OCI-LY1 (cell line): Measurements from ENCODE around the gene BTRC.
"Not testable (repeated sequence)": the region's sequence is repeated elsewhere in the genome, so short reads cannot be mapped to it uniquely, and the experiment has no call there.

Experiments
- H2AFZ ChIP-seq: fragments of 200-600 bp; sonication (generic), shearing (Covaris generic); 2 replicates; pipeline ENCODE4 v1.6.0; 2014; ENCODE audit warnings: antibody characterized with exemption, mild to moderate bottlenecking, low read length
- H3F3A ChIP-seq: fragments of 200-600 bp; sonication (generic), shearing (Covaris generic); 2 replicates; pipeline ENCODE4 v1.6.0; 2014; ENCODE audit warnings: mild to moderate bottlenecking, antibody characterized with exemption, low read length, moderate library complexity; ENCODE audit not compliant: insufficient read depth
- H3K27ac ChIP-seq: fragments of 200-600 bp; sonication (generic); 2 replicates; pipeline ENCODE4 v1.5.1; 2014; ENCODE audit warnings: low read length, mixed run types, mild to moderate bottlenecking, low read depth; ENCODE audit not compliant: poor library complexity, severe bottlenecking
- H3K27me3 ChIP-seq: fragments of 200-600 bp; sonication (generic); 2 replicates; pipeline ENCODE4 v1.6.0; 2014; ENCODE audit warnings: antibody characterized with exemption, mild to moderate bottlenecking, low read length, moderate library complexity; ENCODE audit not compliant: insufficient read depth
- H3K36me3 ChIP-seq: fragments of 200-600 bp; sonication (generic); 2 replicates; pipeline ENCODE4 v1.6.1; 2014; ENCODE audit warnings: mild to moderate bottlenecking, antibody characterized with exemption, low read length, moderate library complexity, mixed read lengths; ENCODE audit not compliant: insufficient read depth
- H3K4me1 ChIP-seq: fragments of 200-600 bp; sonication (generic); 2 replicates; pipeline ENCODE4 v1.5.1; 2014; ENCODE audit warnings: mild to moderate bottlenecking, low read length, moderate library complexity; ENCODE audit not compliant: insufficient read depth, severe bottlenecking
- H3K4me2 ChIP-seq: fragments of 200-600 bp; sonication (generic), shearing (Covaris generic); 2 replicates; pipeline ENCODE4 v1.6.1; 2014; ENCODE audit warnings: low read length
- H3K4me3 ChIP-seq: fragments of 200-600 bp; sonication (generic); 2 replicates; pipeline ENCODE4 v1.5.1; 2014; ENCODE audit warnings: low read length, low read depth, mild to moderate bottlenecking, mixed read lengths; ENCODE audit not compliant: poor library complexity, severe bottlenecking
- H3K79me2 ChIP-seq: fragments of 200-600 bp; shearing (Covaris generic); 2 replicates; pipeline ENCODE4 v1.6.1; 2016; ENCODE audit warnings: mixed run types, low read length, mixed read lengths; ENCODE audit not compliant: insufficient read depth
- H3K9ac ChIP-seq: fragments of 200-600 bp; sonication (generic), shearing (Covaris generic); 2 replicates; pipeline ENCODE4 v1.6.1; 2014; ENCODE audit warnings: mild to moderate bottlenecking, low read length, mixed read lengths
- H3K9me2 ChIP-seq: fragments of 200-600 bp; sonication (generic), shearing (Covaris generic); 2 replicates; pipeline ENCODE4 v1.6.1; 2014; ENCODE audit warnings: low read depth, mild to moderate bottlenecking, low read length, mixed read lengths
- H3K9me3 ChIP-seq: fragments of 200-600 bp; shearing (Covaris generic); 2 replicates; pipeline ENCODE4 v1.6.1; 2014; ENCODE audit warnings: low read length, mixed read lengths
- H4K20me1 ChIP-seq: fragments of 200-600 bp; sonication (generic), shearing (Covaris generic); 2 replicates; pipeline ENCODE4 v1.6.0; 2016; ENCODE audit warnings: mild to moderate bottlenecking, low read length; ENCODE audit not compliant: insufficient read depth
- EZH2 ChIP-seq: fragments of 200-600 bp; sonication (generic), shearing (Covaris generic); IDR thresholded peaks from 2 replicates; pipeline ENCODE4 v1.8.0; 2017; ENCODE audit warnings: borderline replicate concordance, mixed run types, mild to moderate bottlenecking, antibody characterized with exemption, low read length, moderate library complexity, mixed read lengths
- TF ChIP-seq, protein P1 (sequence below): fragments of 200-600 bp; sonication (generic), shearing (Covaris generic); IDR thresholded peaks from 2 replicates; pipeline ENCODE4 v1.5.1; 2017; ENCODE audit warnings: mild to moderate bottlenecking, antibody characterized with exemption, low read length, moderate library complexity, mixed read lengths

Gene BTRC

GRCh38 chr10:101364721-101365120 lies 10.8 kb downstream of the BTRC start:
- no peak overlapping the region for H3K4me2 ChIP-seq
- no peak overlapping the region for H2AFZ ChIP-seq
- no peak overlapping the region for H3K4me3 ChIP-seq
- H3K79me2 ChIP-seq, result no peaks in the 10 kb centered on the region
- H3K27me3 ChIP-seq, result no peaks in the 10 kb centered on the region
- no peak for TF ChIP-seq EZH2
- TF ChIP-seq, protein P1, sequence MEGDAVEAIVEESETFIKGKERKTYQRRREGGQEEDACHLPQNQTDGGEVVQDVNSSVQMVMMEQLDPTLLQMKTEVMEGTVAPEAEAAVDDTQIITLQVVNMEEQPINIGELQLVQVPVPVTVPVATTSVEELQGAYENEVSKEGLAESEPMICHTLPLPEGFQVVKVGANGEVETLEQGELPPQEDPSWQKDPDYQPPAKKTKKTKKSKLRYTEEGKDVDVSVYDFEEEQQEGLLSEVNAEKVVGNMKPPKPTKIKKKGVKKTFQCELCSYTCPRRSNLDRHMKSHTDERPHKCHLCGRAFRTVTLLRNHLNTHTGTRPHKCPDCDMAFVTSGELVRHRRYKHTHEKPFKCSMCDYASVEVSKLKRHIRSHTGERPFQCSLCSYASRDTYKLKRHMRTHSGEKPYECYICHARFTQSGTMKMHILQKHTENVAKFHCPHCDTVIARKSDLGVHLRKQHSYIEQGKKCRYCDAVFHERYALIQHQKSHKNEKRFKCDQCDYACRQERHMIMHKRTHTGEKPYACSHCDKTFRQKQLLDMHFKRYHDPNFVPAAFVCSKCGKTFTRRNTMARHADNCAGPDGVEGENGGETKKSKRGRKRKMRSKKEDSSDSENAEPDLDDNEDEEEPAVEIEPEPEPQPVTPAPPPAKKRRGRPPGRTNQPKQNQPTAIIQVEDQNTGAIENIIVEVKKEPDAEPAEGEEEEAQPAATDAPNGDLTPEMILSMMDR, result no peak
- no peaks in the 10 kb centered on the region for H3K36me3 ChIP-seq
- H3K9me3 ChIP-seq, result no peaks in the 10 kb centered on the region
- H3K9ac ChIP-seq, result no peak overlapping the region
- H3K4me1 ChIP-seq, result no peaks in the 10 kb centered on the region
- no peaks in the 10 kb centered on the region for H4K20me1 ChIP-seq
- H3K27ac ChIP-seq, result no peak overlapping the region
- no peaks in the 10 kb centered on the region for H3K9me2 ChIP-seq
- H3F3A ChIP-seq, result no peaks in the 10 kb centered on the region

GRCh38 chr10:101367569-101368453 lies 13.8 kb downstream of the BTRC start:
- H2AFZ ChIP-seq, result no peak overlapping the region

DNA sequence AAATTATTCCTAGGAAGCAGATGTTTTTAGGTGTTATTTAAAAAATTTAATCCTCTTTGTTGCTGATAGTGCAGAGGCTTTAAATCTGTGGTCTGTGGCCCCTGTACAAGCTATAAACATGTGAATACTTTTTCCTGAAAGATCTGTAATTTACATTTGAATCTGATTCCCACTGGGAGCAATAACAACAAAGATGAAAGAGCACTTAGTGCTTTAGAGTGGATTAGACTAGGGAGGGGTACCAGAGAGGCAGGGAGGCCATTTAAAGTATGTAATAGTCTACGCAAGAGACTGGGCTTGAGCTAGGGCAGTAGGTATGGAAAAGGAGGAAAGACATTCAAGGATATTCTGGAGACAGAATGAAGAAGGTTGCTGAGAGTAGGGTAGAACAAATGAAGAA lies 19.1 kb downstream of the BTRC start:
- Histone ChIP-seq H3K9ac (no peak overlapping the region), H3K79me2 (no peaks in the 10 kb centered on the region), H3K9me3 (no peaks in the 10 kb centered on the region), H3K9me2 (no peaks in the 10 kb centered on the region), H2AFZ (no peak overlapping the region), H3K27me3 (no peaks in the 10 kb centered on the region), H3K4me2 (no peak overlapping the region), H4K20me1 (no peaks in the 10 kb centered on the region), H3F3A (no peaks in the 10 kb centered on the region), H3K27ac (no peak overlapping the region), H3K36me3 (no peaks in the 10 kb centered on the region), H3K4me3 (no peak overlapping the region), H3K4me1 (no peaks in the 10 kb centered on the region)
- TF ChIP-seq, protein P1, result no peak
- no peak for TF ChIP-seq EZH2

More at GRCh38 chr10:101367569-101368453, 13.8 kb downstream of the BTRC start:
- H3K4me1 ChIP-seq, result no peaks in the 10 kb centered on the region
- no peak overlapping the region for H3K4me3 ChIP-seq
- no peaks in the 10 kb centered on the region for H3K79me2 ChIP-seq
- H3K27me3 ChIP-seq, result no peaks in the 10 kb centered on the region
- H3K9ac ChIP-seq, result no peak overlapping the region
- no peaks in the 10 kb centered on the region for H3K36me3 ChIP-seq
- no peaks in the 10 kb centered on the region for H3K9me3 ChIP-seq
- TF ChIP-seq, protein P1, result no peak
- TF ChIP-seq EZH2, result no peak
- no peaks in the 10 kb centered on the region for H4K20me1 ChIP-seq
- no peak overlapping the region for H3K27ac ChIP-seq
- H3F3A ChIP-seq, result no peaks in the 10 kb centered on the region
- H3K4me2 ChIP-seq, result no peak overlapping the region
- no peaks in the 10 kb centered on the region for H3K9me2 ChIP-seq

GRCh38 chr10:101373993-101374392 lies 20.0 kb downstream of the BTRC start:
- not testable (repeated sequence) for H3K9me2 ChIP-seq, H3K4me2 ChIP-seq, H3F3A ChIP-seq, H3K27me3 ChIP-seq, H3K27ac ChIP-seq, H3K9ac ChIP-seq, H4K20me1 ChIP-seq, H2AFZ ChIP-seq, H3K9me3 ChIP-seq, H3K4me1 ChIP-seq, H3K4me3 ChIP-seq, H3K79me2 ChIP-seq, H3K36me3 ChIP-seq
